HEK293 (cell line): ENCODE data around the gene ANKRD65.
A peak's percentile ranks its signal among the peaks of the same experiment; 100 is the strongest.

Experiments used
- CTCF ChIA-PET: fragments of 350-600 bp; formaldehyde crosslinking; extraction: SDS; loops from one replicate; lab custom pipeline; 2021; ENCODE audit warnings: antibody characterized with exemption; lab: Yijun Ruan, JAX
- POLR2A ChIA-PET: fragments of 300-600 bp; formaldehyde crosslinking; extraction: SDS; loops from one replicate; lab custom pipeline; 2020; ENCODE audit warnings: antibody characterized with exemption, inconsistent platforms; lab: Yijun Ruan, JAX
- H3K27ac ChIP-seq: fragments of 200-500 bp; sonication (Bioruptor generic); 2 replicates; pipeline ENCODE4 v1.5.1; 2014; ENCODE audit warnings: low read depth, low read length, control low read depth, inconsistent platforms; ENCODE audit errors: extremely low read depth
- H3K36me3 ChIP-seq, 2 experiments: fragments of 200-500 bp in 1 of 2; sonication (Bioruptor generic) in 1 of 2; 1 replicate in 1 of 2; 2 replicates in 1 of 2; pipeline ENCODE4 v1.5.1; 2014 to 2017; ENCODE audit warnings: inconsistent platforms in 2 of 2, low read length in 2 of 2; ENCODE audit not compliant: control insufficient read depth in 2 of 2, insufficient read depth in 1 of 2
- H3K4me1 ChIP-seq: fragments of 200-500 bp; sonication (Bioruptor generic); 2 replicates; pipeline ENCODE4 v1.5.1; 2014; ENCODE audit warnings: mild to moderate bottlenecking, low read length, inconsistent platforms; ENCODE audit not compliant: control insufficient read depth, insufficient read depth
- H3K4me3 ChIP-seq: 2 replicates; pipeline ENCODE4 v1.5.1; 2011; ENCODE audit warnings: low read depth, mild to moderate bottlenecking, control low read depth, low read length, moderate library complexity
- H3K9me3 ChIP-seq: fragments of 200-500 bp; sonication (Bioruptor generic); 2 replicates; pipeline ENCODE4 v1.5.1; 2014; ENCODE audit warnings: low read depth, low read length, inconsistent platforms; ENCODE audit not compliant: control insufficient read depth, insufficient read depth
- BCL11A ChIP-seq: fragments of 450-650 bp; formaldehyde crosslinking; IDR thresholded peaks from 2 replicates; pipeline ENCODE4 v1.5.1; 2016; ENCODE audit warnings: low read depth, missing biosample characterization, missing genetic modification characterization
- CTCF ChIP-seq: fragments of 450-650 bp; formaldehyde crosslinking; IDR thresholded peaks from 2 replicates; pipeline ENCODE4 v1.5.1; 2016; ENCODE audit warnings: missing biosample characterization, missing genetic modification characterization
- HOXD13 ChIP-seq: sonication (generic); formaldehyde crosslinking; IDR thresholded peaks from 2 replicates; pipeline ENCODE4 v1.8.0; 2022; ENCODE audit warnings: missing genetic modification reagents, borderline replicate concordance
- KLF8 ChIP-seq: fragments of 450-650 bp; formaldehyde crosslinking; IDR thresholded peaks from 2 replicates; pipeline ENCODE4 v1.5.1; 2016; ENCODE audit warnings: missing biosample characterization, missing genetic modification characterization
- MYNN ChIP-seq: fragments of 450-650 bp; formaldehyde crosslinking; IDR thresholded peaks from 2 replicates; pipeline ENCODE4 v1.5.1; 2016; ENCODE audit warnings: missing biosample characterization, missing genetic modification characterization, borderline replicate concordance
- PRDM4 ChIP-seq: fragments of 450-650 bp; formaldehyde crosslinking; IDR thresholded peaks from 2 replicates; pipeline ENCODE4 v1.5.1; 2017; ENCODE audit warnings: missing biosample characterization, missing genetic modification characterization
- SP3 ChIP-seq: fragments of 450-650 bp; formaldehyde crosslinking; IDR thresholded peaks from 2 replicates; pipeline ENCODE4 v1.5.1; 2016; ENCODE audit warnings: missing biosample characterization, missing genetic modification characterization
- ZBTB10 ChIP-seq: fragments of 450-650 bp; formaldehyde crosslinking; IDR thresholded peaks from 2 replicates; pipeline ENCODE4 v1.5.1; 2016; ENCODE audit warnings: missing biosample characterization, missing genetic modification characterization
- ZBTB11 ChIP-seq: fragments of 450-650 bp; formaldehyde crosslinking; conservative IDR thresholded peaks from 2 replicates; pipeline ENCODE4 v1.5.1; 2016; ENCODE audit warnings: low read depth, missing biosample characterization, missing genetic modification characterization
- ZNF133 ChIP-seq: fragments of 450-650 bp; formaldehyde crosslinking; IDR thresholded peaks from 2 replicates; pipeline ENCODE4 v1.5.1; 2016; ENCODE audit warnings: missing biosample characterization, missing genetic modification characterization
- ZNF16 ChIP-seq: fragments of 450-650 bp; formaldehyde crosslinking; IDR thresholded peaks from 2 replicates; pipeline ENCODE4 v1.5.1; 2016; ENCODE audit warnings: low read depth, missing biosample characterization, missing genetic modification characterization
- ZNF26 ChIP-seq: fragments of 450-650 bp; formaldehyde crosslinking; IDR thresholded peaks from 2 replicates; pipeline ENCODE4 v1.5.1; 2016; ENCODE audit warnings: missing biosample characterization, missing genetic modification characterization
- ZNF366 ChIP-seq: fragments of 450-650 bp; formaldehyde crosslinking; conservative IDR thresholded peaks from 2 replicates; pipeline ENCODE4 v1.5.1; 2016; ENCODE audit warnings: missing biosample characterization, missing genetic modification characterization
- ZNF416 ChIP-seq: fragments of 450-650 bp; formaldehyde crosslinking; IDR thresholded peaks from 2 replicates; pipeline ENCODE4 v1.5.1; 2016; ENCODE audit warnings: missing biosample characterization, missing genetic modification characterization
- ZNF426 ChIP-seq: fragments of 450-650 bp; formaldehyde crosslinking; IDR thresholded peaks from 2 replicates; pipeline ENCODE4 v1.5.1; 2017; ENCODE audit warnings: missing biosample characterization, missing genetic modification characterization, mild to moderate bottlenecking, inconsistent platforms, moderate library complexity
- ZNF561 ChIP-seq: fragments of 450-650 bp; IDR thresholded peaks from 2 replicates; pipeline ENCODE4 v1.5.1; 2018; ENCODE audit warnings: missing biosample characterization, missing genetic modification characterization, borderline replicate concordance
- ZNF585B ChIP-seq: fragments of 450-650 bp; formaldehyde crosslinking; IDR thresholded peaks from 2 replicates; pipeline ENCODE4 v1.5.1; 2016; ENCODE audit warnings: missing biosample characterization, missing genetic modification characterization
- ZNF768 ChIP-seq: fragments of 450-650 bp; formaldehyde crosslinking; IDR thresholded peaks from 2 replicates; pipeline ENCODE4 v1.5.1; 2018; ENCODE audit warnings: missing biosample characterization, mild to moderate bottlenecking, missing genetic modification characterization
- ZNF792 ChIP-seq: fragments of 450-650 bp; formaldehyde crosslinking; IDR thresholded peaks from 2 replicates; pipeline ENCODE4 v1.5.1; 2016; ENCODE audit warnings: missing biosample characterization, missing genetic modification characterization

Gene ANKRD65

GRCh38 chr1:1420654-1421141 is 378 bp downstream of the ANKRD65 start:
- CTCF ChIA-PET: no interaction called here
- no peaks in the 10 kb centered on the region for H3K4me1 ChIP-seq
- TF ChIP-seq KLF8: 0 out of 2 replicates have a peak, but pooled peaks have one; percentile 30
- no peak for TF ChIP-seq SP3 (tag by site-specific recombination)
- TF ChIP-seq ZNF585B (tag by site-specific recombination): no peak
- no peak for TF ChIP-seq ZNF561 (tag by site-specific recombination)
- TF ChIP-seq, all 188 proteins: peak for 1
- POLR2A ChIA-PET: no interaction called here
- Histone ChIP-seq H3K36me3 (no peaks in the 10 kb centered on the region), H3K4me3 (no peak overlapping the region), H3K9me3 (no peaks in the 10 kb centered on the region), H3K27ac (no peak overlapping the region)

- Histone ChIP-seq H3K27ac (no peak overlapping the region), H3K4me1 (no peaks in the 10 kb centered on the region), H3K9me3 (no peaks in the 10 kb centered on the region), H3K36me3 (no peaks in the 10 kb centered on the region), H3K4me3 (no peak overlapping the region)
- CTCF ChIA-PET: no interaction called here
- POLR2A ChIA-PET: no interaction called here
- TF ChIP-seq CTCF (tag by site-specific recombination) (no peak), HOXD13 (no peak), PRDM4 (no peak), MYNN (tag by site-specific recombination) (no peak), ZNF416 (tag by site-specific recombination) (no peak), ZNF16 (tag by site-specific recombination) (no peak), ZBTB11 (tag by site-specific recombination) (no peak), ZNF26 (tag by site-specific recombination) (no peak), ZNF426 (tag by site-specific recombination) (no peak), ZNF768 (tag by site-specific recombination) (no peak), ZNF561 (tag by site-specific recombination) (no peak), ZNF133 (tag by site-specific recombination) (no peak), BCL11A (tag by site-specific recombination) (no peak), ZNF792 (no peak), ZNF366 (tag by site-specific recombination) (no peak), ZNF585B (tag by site-specific recombination) (no peak), ZBTB10 (tag by site-specific recombination) (no peak)
These were observed 1.0 kb downstream of the ANKRD65 start for GRCh38 chr1:1419813-1420653.
